Tibial artery (tissue), 4 donors: Measurements from ENCODE around the gene LRRN4CL.
"Not testable (repeated sequence)": the region's sequence is repeated elsewhere in the genome, so short reads cannot be mapped to it uniquely, and the experiment has no call there.

Experiments used
- DNase-seq, 2 donors: peaks; one replicate each; pipeline ENCODE4 v3.0.0-alpha.2; 2019
- H3K27ac ChIP-seq, 2 donors: fragments of 200-600 bp; sonication (generic) in 1 of 2; 1 replicate in 1 of 2; 2 replicates in 1 of 2; pipeline ENCODE4 v1.5.1; 2018 to 2019; ENCODE audit warnings: mild to moderate bottlenecking in 1 of 2
- H3K27me3 ChIP-seq, 2 donors: fragments of 200-600 bp; sonication (generic) in 1 of 2; one replicate each; pipeline versions ENCODE4 v1.5.1 to v1.6.0; 2016 to 2019
- H3K36me3 ChIP-seq, 3 donors: fragments of 200-600 bp; sonication (generic) in 2 of 3; one replicate each; pipeline ENCODE4 v1.5.1; 2016 to 2019; ENCODE audit warnings: mild to moderate bottlenecking in 2 of 3
- H3K4me1 ChIP-seq, 4 donors: fragments of 200-600 bp; sonication (generic) in 2 of 4; 1 replicate in 3 of 4; 2 replicates in 1 of 4; pipeline ENCODE4 v1.5.1; 2016 to 2019
- H3K4me3 ChIP-seq, 2 donors: fragments of 200-600 bp; sonication (generic) in 1 of 2; 1 replicate in 1 of 2; 2 replicates in 1 of 2; pipeline ENCODE4 v1.5.1; 2018 to 2019; ENCODE audit warnings: mild to moderate bottlenecking in 2 of 2
- H3K9me3 ChIP-seq, 3 donors: fragments of 200-600 bp; sonication (generic) in 1 of 3; one replicate each; pipeline ENCODE4 v1.5.1; 2016 to 2019
- intact Hi-C: fragments of 100-400 bp; cut with DNase I; formaldehyde crosslinking; loops from one replicate; pipeline ENCODE4 v1.15.0; 2023; ENCODE audit warnings: low total_unique reads
- TF ChIP-seq, protein P1 (sequence below), 2 experiments: fragments of 200-600 bp in 1 of 2; fragments of 450-650 bp in 1 of 2; IDR thresholded peaks; one replicate each; pipeline ENCODE4 v1.5.1; 2017 to 2019; ENCODE audit warnings: antibody characterized with exemption in 2 of 2, mild to moderate bottlenecking in 1 of 2, moderate library complexity in 1 of 2

Gene LRRN4CL

DNA sequence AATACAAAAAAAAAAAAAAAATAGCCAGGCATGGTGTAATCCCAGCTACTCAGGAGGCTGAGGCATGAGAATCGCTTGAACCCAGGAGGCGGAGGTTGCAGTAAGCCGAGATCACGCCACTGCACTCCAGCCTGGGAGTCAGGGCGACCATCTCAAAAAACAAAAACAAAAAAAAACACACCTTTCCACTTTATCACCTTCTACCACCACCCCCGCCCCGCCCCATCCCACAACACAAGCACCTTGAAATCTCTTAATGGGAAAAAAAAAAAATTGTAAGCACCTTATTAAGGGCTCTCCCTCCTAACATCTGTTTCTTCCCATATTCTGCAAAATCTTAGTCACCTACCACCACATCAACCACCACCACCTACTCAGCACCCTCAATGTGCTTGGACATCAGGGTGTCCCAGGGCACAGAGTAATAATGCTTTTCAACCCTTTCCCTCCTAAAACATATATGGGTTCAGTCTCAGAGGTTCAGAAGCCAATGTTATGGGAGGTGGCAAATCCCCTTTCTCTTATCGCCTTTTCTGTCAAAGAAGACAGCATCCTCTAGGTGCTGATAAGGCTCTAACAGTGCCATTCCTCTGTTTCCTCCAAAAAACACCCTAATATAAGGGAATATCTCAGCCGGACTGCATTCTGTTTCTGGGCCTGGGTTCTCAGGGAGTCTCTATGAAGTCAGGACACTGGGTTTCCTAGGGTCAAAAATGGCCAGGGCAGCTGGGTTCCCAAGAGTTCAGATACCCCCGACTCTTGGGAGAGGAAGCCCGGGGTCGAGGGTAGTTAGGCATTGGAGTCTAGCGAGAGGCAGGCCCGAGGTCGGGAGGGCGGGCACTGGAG lies 36.9 kb downstream of the LRRN4CL start:
- H3K36me3 ChIP-seq = peaks cover 12 to 33% (median 23%) of the 10 kb centered on the region in 3 donors
- DNase-seq = no peak
- intact Hi-C loops = no loop called here
- peak overlapping the region; percentile 60 to 96 for H3K4me3 ChIP-seq
- H3K4me1 ChIP-seq = peaks cover 0 to 18% (median 11%) of the 10 kb centered on the region in 4 donors
- H3K9me3 ChIP-seq = no peaks in the 10 kb centered on the region
- no peaks in the 10 kb centered on the region for H3K27me3 ChIP-seq
- TF ChIP-seq, protein P1, sequence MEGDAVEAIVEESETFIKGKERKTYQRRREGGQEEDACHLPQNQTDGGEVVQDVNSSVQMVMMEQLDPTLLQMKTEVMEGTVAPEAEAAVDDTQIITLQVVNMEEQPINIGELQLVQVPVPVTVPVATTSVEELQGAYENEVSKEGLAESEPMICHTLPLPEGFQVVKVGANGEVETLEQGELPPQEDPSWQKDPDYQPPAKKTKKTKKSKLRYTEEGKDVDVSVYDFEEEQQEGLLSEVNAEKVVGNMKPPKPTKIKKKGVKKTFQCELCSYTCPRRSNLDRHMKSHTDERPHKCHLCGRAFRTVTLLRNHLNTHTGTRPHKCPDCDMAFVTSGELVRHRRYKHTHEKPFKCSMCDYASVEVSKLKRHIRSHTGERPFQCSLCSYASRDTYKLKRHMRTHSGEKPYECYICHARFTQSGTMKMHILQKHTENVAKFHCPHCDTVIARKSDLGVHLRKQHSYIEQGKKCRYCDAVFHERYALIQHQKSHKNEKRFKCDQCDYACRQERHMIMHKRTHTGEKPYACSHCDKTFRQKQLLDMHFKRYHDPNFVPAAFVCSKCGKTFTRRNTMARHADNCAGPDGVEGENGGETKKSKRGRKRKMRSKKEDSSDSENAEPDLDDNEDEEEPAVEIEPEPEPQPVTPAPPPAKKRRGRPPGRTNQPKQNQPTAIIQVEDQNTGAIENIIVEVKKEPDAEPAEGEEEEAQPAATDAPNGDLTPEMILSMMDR (IDR thresholded peaks at IDR 0.05) = no peak
- peak overlapping the region; percentile 81 to 96 for H3K27ac ChIP-seq

GRCh38 chr11:62650283-62650682 lies 39.0 kb downstream of the LRRN4CL start:
- Histone ChIP-seq H3K36me3 (peaks cover 12 to 33% (median 23%) of the 10 kb centered on the region in 3 donors), H3K4me1 (peaks cover 0 to 31% (median 21%) of the 10 kb centered on the region in 4 donors)
- H3K27me3 ChIP-seq, intact Hi-C loops, H3K4me3 ChIP-seq, DNase-seq, H3K27ac ChIP-seq, H3K9me3 ChIP-seq: not testable (repeated sequence)

- H3K4me3 ChIP-seq = no peak overlapping the region
- no peak overlapping the region for H3K27ac ChIP-seq
- peaks cover 12 to 33% (median 23%) of the 10 kb centered on the region in 3 donors for H3K36me3 ChIP-seq
- DNase-seq = no peak
- TF ChIP-seq, protein P1 (IDR thresholded peaks at IDR 0.05) = no peak
- H3K4me1 ChIP-seq = peaks cover 0 to 39% (median 27%) of the 10 kb centered on the region in 4 donors
- H3K27me3 ChIP-seq = no peaks in the 10 kb centered on the region
- no peaks in the 10 kb centered on the region for H3K9me3 ChIP-seq
- intact Hi-C loops = no loop called here
Observed at GRCh38 chr11:62649486-62649885, 39.8 kb downstream of the LRRN4CL start.

DNA sequence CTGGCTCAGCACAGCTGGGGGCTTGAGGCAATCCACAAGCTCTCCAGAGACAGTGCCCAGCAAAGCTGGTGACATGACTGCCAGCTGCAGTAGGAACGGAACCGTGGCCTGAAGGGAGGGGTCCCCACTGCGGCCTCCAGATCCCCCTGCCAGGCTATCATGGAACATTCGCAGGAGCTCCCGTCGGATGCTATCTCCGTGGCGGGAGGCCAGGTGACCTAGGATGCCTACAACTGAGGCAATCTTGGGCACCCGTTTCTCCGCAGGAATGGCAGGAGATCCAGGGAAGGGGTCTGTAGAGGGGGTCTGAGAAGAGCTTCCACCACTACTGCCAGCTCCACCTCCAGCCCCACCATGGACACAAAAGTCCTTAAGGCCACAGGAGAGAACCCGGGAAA lies 40.4 kb downstream of the LRRN4CL start:
- Histone ChIP-seq H3K4me1 (peaks cover 0 to 44% (median 33%) of the 10 kb centered on the region in 4 donors), H3K4me3 (no peak overlapping the region), H3K27me3 (no peaks in the 10 kb centered on the region), H3K36me3 (peaks cover 16 to 38% (median 23%) of the 10 kb centered on the region in 3 donors), H3K27ac (no peak overlapping the region), H3K9me3 (no peaks in the 10 kb centered on the region)
- TF ChIP-seq, protein P1 (IDR thresholded peaks at IDR 0.05) = no peak
- DNase-seq = no peak
- intact Hi-C loops = no loop called here

DNA sequence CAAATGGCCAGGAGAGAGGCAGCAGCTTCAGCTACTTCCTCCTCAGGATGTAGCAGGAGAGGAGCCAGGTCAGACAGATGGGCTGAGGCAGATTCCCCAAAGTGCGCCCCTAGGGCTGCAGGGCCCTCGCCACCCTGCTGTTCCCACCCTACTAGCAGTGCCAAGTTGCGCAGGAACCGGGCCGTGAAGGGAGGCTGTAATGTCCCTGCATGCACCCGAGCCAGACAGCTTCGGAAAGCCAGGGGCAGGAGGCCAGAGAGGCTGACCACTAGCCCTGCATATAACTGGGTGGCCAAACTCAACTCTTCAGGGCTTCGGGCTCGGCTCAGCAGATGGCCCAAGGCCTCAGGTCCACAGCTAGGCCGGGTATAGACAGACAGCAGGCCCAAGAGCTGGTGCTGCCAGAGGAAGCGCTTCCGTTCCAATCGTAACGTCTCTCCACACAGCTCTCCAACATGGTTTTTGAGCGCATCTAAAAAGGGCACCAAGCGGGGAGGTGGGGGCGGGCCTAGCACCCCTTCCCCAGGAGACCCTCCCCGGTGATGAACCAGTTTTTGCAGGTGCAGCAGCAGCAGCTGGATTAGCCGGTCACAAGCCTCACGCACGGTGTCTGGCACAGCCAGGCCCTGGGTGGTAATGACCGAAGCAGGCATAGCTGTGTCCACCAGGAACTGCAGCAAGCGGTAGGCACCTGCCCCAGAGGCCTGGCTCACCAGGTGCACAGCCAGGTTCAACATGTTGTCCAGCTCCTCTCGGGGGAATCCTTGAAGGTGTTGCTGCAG lies 41.0 kb downstream of the LRRN4CL start:
- intact Hi-C loops = no loop called here
- Histone ChIP-seq H3K27ac (no peak overlapping the region), H3K27me3 (no peaks in the 10 kb centered on the region), H3K4me3 (no peak overlapping the region), H3K4me1 (peaks cover 0 to 47% (median 33%) of the 10 kb centered on the region in 4 donors), H3K36me3 (peaks cover 22 to 44% (median 28%) of the 10 kb centered on the region in 3 donors), H3K9me3 (no peaks in the 10 kb centered on the region)
- TF ChIP-seq, protein P1 (IDR thresholded peaks at IDR 0.05) = no peak
- no peak for DNase-seq

DNA sequence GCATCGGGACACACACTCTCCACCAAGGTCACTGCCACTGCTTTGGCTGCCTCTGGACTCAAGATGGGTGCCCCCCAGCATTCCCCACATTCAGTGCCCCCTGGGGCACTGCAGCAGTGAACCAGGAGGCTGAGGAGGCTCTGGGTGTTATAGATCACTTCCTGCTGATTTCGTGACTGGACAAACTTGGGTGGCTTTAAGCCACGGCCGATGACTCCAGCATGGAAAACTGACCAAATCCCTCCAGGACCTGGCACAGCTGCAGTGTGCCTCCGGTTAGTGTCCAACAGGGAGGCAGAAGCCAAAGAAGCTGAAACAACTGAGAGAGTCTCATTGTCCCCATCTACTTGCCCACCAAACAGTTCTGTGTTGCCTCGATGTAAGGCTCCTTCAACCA lies 41.7 kb downstream of the LRRN4CL start:
- H3K4me1 ChIP-seq = peaks cover 0 to 45% (median 33%) of the 10 kb centered on the region in 4 donors
- intact Hi-C loops = no loop called here
- no peak for DNase-seq
- peaks cover 30 to 51% (median 34%) of the 10 kb centered on the region in 3 donors for H3K36me3 ChIP-seq
- peak overlapping the region in 1 of 2 donors; percentile 99 for H3K27ac ChIP-seq
- no peaks in the 10 kb centered on the region for H3K27me3 ChIP-seq
- H3K9me3 ChIP-seq = no peaks in the 10 kb centered on the region
- no peak overlapping the region for H3K4me3 ChIP-seq
- TF ChIP-seq, protein P1 (IDR thresholded peaks at IDR 0.05) = no peak
